ENCODE results near the gene PARL.

The PARL gene

GRCh38 chr3:183818706-183819624 is 65.7 kb downstream of the PARL start:
- in situ Hi-C loops (cut with MboI; ENCODE audit: low sequenced_read_pairs) = no loop called here

GRCh38 chr3:183818041-183818620 is 66.5 kb downstream of the PARL start:
- in situ Hi-C loops (cut with MboI; ENCODE audit: low sequenced_read_pairs) = no loop called here

GRCh38 chr3:183817639-183818038 is 67.0 kb downstream of the PARL start:
- in situ Hi-C loops (cut with MboI; ENCODE audit: low sequenced_read_pairs) = no loop called here

- in situ Hi-C loops (cut with MboI; ENCODE audit: low sequenced_read_pairs) = no loop called here
Measured at GRCh38 chr3:183816681-183817510, 67.8 kb downstream of the PARL start.

GRCh38 chr3:183815951-183816475 is 68.7 kb downstream of the PARL start:
- in situ Hi-C loops (cut with MboI; ENCODE audit: low sequenced_read_pairs) = no loop called here

GRCh38 chr3:183815563-183815940 is 69.1 kb downstream of the PARL start:
- in situ Hi-C loops (cut with MboI; ENCODE audit: low sequenced_read_pairs) = no loop called here

- in situ Hi-C loops (cut with MboI; ENCODE audit: low sequenced_read_pairs) = no loop called here
Measured at GRCh38 chr3:183814240-183814639, 70.4 kb downstream of the PARL start.

- in situ Hi-C loops (cut with MboI; ENCODE audit: low sequenced_read_pairs) = no loop called here
Measured at GRCh38 chr3:183812761-183813445, 71.8 kb downstream of the PARL start.

- in situ Hi-C loops (cut with MboI; ENCODE audit: low sequenced_read_pairs) = no loop called here
Measured at GRCh38 chr3:183811638-183812037, 73.0 kb downstream of the PARL start.

GRCh38 chr3:183810643-183811594 is 73.8 kb downstream of the PARL start:
- in situ Hi-C loops (cut with MboI; ENCODE audit: low sequenced_read_pairs) = no loop called here

GRCh38 chr3:183809270-183809669 is 75.4 kb downstream of the PARL start:
- in situ Hi-C loops (cut with MboI; ENCODE audit: low sequenced_read_pairs) = no loop called here

- in situ Hi-C loops (cut with MboI; ENCODE audit: low sequenced_read_pairs) = no loop called here
Measured at GRCh38 chr3:183808355-183808754, 76.3 kb downstream of the PARL start.

GRCh38 chr3:183807881-183808280 is 76.8 kb downstream of the PARL start:
- in situ Hi-C loops (cut with MboI; ENCODE audit: low sequenced_read_pairs) = no loop called here

GRCh38 chr3:183807209-183807728 is 77.4 kb downstream of the PARL start:
- in situ Hi-C loops (cut with MboI; ENCODE audit: low sequenced_read_pairs) = no loop called here

GRCh38 chr3:183802989-183803388 is 81.7 kb downstream of the PARL start:
- in situ Hi-C loops (cut with MboI; ENCODE audit: low sequenced_read_pairs) = no loop called here

- in situ Hi-C loops (cut with MboI; ENCODE audit: low sequenced_read_pairs) = no loop called here
Measured at GRCh38 chr3:183801601-183802000, 83.1 kb downstream of the PARL start.

GRCh38 chr3:183800243-183800863 is 84.3 kb downstream of the PARL start:
- in situ Hi-C loops (cut with MboI; ENCODE audit: low sequenced_read_pairs) = no loop called here

- in situ Hi-C loops (cut with MboI; ENCODE audit: low sequenced_read_pairs) = no loop called here
Measured at GRCh38 chr3:183799461-183799860, 85.2 kb downstream of the PARL start.

GRCh38 chr3:183797996-183798395 is 86.7 kb downstream of the PARL start:
- in situ Hi-C loops (cut with MboI; ENCODE audit: low sequenced_read_pairs) = no loop called here

All from HL-60/S4 treated with retinoic acid at 250 ng/mL for 4 days and 3 days (cell line).